Measurements from ENCODE around the gene EPB41L4B.

Gene EPB41L4B

DNA sequence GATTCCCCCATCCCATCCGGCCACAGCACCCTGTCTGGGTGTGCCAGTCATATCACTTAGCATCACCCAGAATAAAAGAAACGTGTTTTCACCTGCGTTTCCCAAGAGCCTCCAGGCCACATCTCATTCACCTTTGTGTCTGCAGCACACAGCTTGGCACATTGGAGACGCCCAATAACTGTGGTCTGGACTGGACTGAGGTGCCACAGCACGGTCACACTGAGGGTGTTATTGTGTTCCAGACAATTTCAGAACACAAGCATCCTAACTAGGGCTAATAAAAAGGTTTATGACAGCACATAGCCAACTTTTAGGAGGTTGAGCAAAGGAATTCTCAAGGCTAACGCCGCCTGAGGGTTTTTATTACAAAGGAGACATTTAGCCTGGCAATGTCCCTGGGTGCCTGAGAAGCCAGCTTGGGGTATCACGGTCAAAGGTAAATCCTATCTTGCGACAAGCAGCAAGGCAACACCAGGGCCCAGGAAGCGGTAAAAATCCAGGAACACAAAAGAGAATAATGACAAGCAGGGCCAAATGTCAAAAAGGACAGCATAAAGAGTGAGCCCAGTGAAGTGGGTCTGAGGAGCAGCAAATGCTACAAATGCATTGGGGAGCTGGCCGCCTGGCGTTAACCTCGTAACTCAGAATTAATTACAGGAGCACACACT lies 3.4 kb downstream of the EPB41L4B start:
- Histone ChIP-seq H3K36me3 (ENCODE audit: insufficient read depth, low read length) (no peaks in the 10 kb centered on the region), H3K9me3 (ENCODE audit: low read length) (no peaks in the 10 kb centered on the region), H3K79me2 (ENCODE audit: insufficient read depth, low read length) (no peaks in the 10 kb centered on the region), H3F3A (ENCODE audit: insufficient read depth, low read length) (no peaks in the 10 kb centered on the region), H2AFZ (ENCODE audit: low read length) (no peak overlapping the region), H3K27me3 (ENCODE audit: insufficient read depth, low read length) (peaks cover 5% of the 10 kb centered on the region; the same call in 1 of the 2 replicates), H4K20me1 (ENCODE audit: insufficient read depth, low read length) (no peaks in the 10 kb centered on the region), H3K4me3 (ENCODE audit: low read depth, low read length, poor library complexity, severe bottlenecking) (no peak overlapping the region), H3K9ac (ENCODE audit: low read length) (no peak overlapping the region), H3K4me1 (ENCODE audit: insufficient read depth, low read length, severe bottlenecking) (peaks cover 4% of the 10 kb centered on the region), H3K9me2 (ENCODE audit: low read depth, low read length) (no peaks in the 10 kb centered on the region), H3K27ac (ENCODE audit: low read depth, low read length, poor library complexity, severe bottlenecking) (no peak overlapping the region), H3K4me2 (ENCODE audit: low read length) (no peak overlapping the region)
- TF ChIP-seq EZH2 (IDR thresholded peaks at IDR 0.05; ENCODE audit: borderline replicate concordance, low read length), result no peak
- TF ChIP-seq, protein P1, sequence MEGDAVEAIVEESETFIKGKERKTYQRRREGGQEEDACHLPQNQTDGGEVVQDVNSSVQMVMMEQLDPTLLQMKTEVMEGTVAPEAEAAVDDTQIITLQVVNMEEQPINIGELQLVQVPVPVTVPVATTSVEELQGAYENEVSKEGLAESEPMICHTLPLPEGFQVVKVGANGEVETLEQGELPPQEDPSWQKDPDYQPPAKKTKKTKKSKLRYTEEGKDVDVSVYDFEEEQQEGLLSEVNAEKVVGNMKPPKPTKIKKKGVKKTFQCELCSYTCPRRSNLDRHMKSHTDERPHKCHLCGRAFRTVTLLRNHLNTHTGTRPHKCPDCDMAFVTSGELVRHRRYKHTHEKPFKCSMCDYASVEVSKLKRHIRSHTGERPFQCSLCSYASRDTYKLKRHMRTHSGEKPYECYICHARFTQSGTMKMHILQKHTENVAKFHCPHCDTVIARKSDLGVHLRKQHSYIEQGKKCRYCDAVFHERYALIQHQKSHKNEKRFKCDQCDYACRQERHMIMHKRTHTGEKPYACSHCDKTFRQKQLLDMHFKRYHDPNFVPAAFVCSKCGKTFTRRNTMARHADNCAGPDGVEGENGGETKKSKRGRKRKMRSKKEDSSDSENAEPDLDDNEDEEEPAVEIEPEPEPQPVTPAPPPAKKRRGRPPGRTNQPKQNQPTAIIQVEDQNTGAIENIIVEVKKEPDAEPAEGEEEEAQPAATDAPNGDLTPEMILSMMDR (IDR thresholded peaks at IDR 0.05; ENCODE audit: low read length), result no peak

DNA sequence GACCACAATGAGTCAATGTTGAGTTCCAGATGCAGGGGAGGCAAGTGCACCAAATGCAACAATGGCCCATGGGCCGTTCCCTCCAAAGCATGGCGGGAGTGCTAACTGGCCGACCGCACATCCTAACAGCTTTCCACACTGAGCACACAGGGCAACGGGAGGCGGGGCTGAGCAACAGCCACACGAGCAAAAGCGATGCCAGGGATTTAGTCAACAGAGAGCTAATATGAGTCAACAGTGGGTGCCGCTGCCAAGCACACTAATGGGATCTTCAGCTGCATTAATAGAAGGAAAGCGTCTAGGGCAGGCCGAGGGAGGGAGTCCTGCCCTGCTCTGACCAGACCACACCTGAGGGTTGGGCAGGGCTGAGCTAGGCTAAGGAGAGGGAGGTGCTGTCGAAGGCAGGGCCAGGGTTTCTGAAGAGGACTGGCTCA lies 4.6 kb downstream of the EPB41L4B start:
- Histone ChIP-seq H4K20me1 (ENCODE audit: insufficient read depth, low read length) (no peaks in the 10 kb centered on the region), H3K4me1 (ENCODE audit: insufficient read depth, low read length, severe bottlenecking) (peaks cover 3% of the 10 kb centered on the region), H3K9me3 (ENCODE audit: low read length) (no peaks in the 10 kb centered on the region), H3K9me2 (ENCODE audit: low read depth, low read length) (no peaks in the 10 kb centered on the region), H3K27ac (ENCODE audit: low read depth, low read length, poor library complexity, severe bottlenecking) (no peak overlapping the region), H3K4me3 (ENCODE audit: low read depth, low read length, poor library complexity, severe bottlenecking) (no peak overlapping the region), H3K4me2 (ENCODE audit: low read length) (no peak overlapping the region), H3K9ac (ENCODE audit: low read length) (no peak overlapping the region), H2AFZ (ENCODE audit: low read length) (no peak overlapping the region), H3F3A (ENCODE audit: insufficient read depth, low read length) (no peaks in the 10 kb centered on the region), H3K79me2 (ENCODE audit: insufficient read depth, low read length) (no peaks in the 10 kb centered on the region), H3K36me3 (ENCODE audit: insufficient read depth, low read length) (no peaks in the 10 kb centered on the region), H3K27me3 (ENCODE audit: insufficient read depth, low read length) (peaks cover 5% of the 10 kb centered on the region; the same call in 1 of the 2 replicates)
- no peak for TF ChIP-seq EZH2 (IDR thresholded peaks at IDR 0.05; ENCODE audit: borderline replicate concordance, low read length)
- TF ChIP-seq, protein P1 (IDR thresholded peaks at IDR 0.05; ENCODE audit: low read length), result no peak

DNA sequence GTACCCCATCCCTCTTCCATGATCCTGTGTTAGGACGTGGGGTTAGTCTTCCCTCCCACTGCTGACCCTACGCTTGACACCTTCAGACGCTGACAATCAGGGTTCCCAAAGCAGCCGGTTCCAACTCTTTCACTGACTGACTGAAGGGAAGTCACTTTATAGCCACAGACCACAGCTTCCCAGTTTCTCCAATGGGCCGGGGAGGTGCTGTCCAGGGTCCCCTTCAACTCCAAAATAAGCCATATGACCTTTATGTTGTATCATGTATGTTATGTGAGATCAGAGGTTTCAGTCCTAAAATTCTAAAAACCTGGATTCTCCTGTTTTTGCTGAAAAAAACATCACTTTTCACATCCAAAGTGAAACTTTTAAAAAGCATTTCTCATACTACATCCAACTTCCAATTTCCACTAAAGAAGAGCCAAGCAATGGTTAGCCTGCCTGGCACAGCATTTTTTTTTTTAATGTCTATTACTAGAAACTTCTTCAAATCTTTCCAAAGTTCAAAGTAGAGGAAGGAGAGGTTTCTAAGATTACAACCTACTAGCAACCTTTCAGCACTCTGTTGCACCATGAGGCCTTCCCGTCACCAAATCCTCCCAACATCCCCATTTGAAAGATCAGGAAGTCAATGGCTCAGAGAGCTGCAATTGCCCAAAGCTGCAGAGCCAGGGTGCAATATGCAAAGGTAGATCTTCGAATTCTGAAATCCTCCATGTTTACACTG lies 5.2 kb downstream of the EPB41L4B start:
- H3K4me2 ChIP-seq (ENCODE audit: low read length), result no peak overlapping the region
- H2AFZ ChIP-seq (ENCODE audit: low read length), result no peak overlapping the region
- H3K4me3 ChIP-seq (ENCODE audit: low read depth, low read length, poor library complexity, severe bottlenecking), result no peak overlapping the region
- no peak for TF ChIP-seq EZH2 (IDR thresholded peaks at IDR 0.05; ENCODE audit: borderline replicate concordance, low read length)
- TF ChIP-seq, protein P1 (IDR thresholded peaks at IDR 0.05; ENCODE audit: low read length), result no peak
- no peaks in the 10 kb centered on the region for H3K4me1 ChIP-seq (ENCODE audit: insufficient read depth, low read length, severe bottlenecking)
- no peaks in the 10 kb centered on the region for H3F3A ChIP-seq (ENCODE audit: insufficient read depth, low read length)
- H3K9me2 ChIP-seq (ENCODE audit: low read depth, low read length), result no peaks in the 10 kb centered on the region
- H3K9me3 ChIP-seq (ENCODE audit: low read length), result no peaks in the 10 kb centered on the region
- no peak overlapping the region for H3K9ac ChIP-seq (ENCODE audit: low read length)
- peaks cover 5% of the 10 kb centered on the region; the same call in 1 of the 2 replicates for H3K27me3 ChIP-seq (ENCODE audit: insufficient read depth, low read length)
- no peaks in the 10 kb centered on the region for H3K36me3 ChIP-seq (ENCODE audit: insufficient read depth, low read length)
- H3K79me2 ChIP-seq (ENCODE audit: insufficient read depth, low read length), result no peaks in the 10 kb centered on the region
- no peaks in the 10 kb centered on the region for H4K20me1 ChIP-seq (ENCODE audit: insufficient read depth, low read length)
- H3K27ac ChIP-seq (ENCODE audit: low read depth, low read length, poor library complexity, severe bottlenecking), result no peak overlapping the region

Data from OCI-LY1 (cell line).